GM12874 (cell line): ENCODE results near the gene USH2A.

Source experiments
- CTCF ChIP-seq: IDR thresholded peaks from 2 replicates; pipeline ENCODE4 v1.5.1; 2011; ENCODE audit warnings: low read depth, mild to moderate bottlenecking, control low read depth, low read length, moderate library complexity; ENCODE audit not compliant: insufficient read depth

USH2A gene

GRCh38 chr1:216028631-216029030 lies 394.6 kb downstream of the USH2A start:
- no peak for TF ChIP-seq CTCF

GRCh38 chr1:216024546-216024945 lies 398.7 kb downstream of the USH2A start:
- TF ChIP-seq CTCF: no peak

GRCh38 chr1:216020743-216021345 lies 402.4 kb downstream of the USH2A start:
- no peak for TF ChIP-seq CTCF

DNA sequence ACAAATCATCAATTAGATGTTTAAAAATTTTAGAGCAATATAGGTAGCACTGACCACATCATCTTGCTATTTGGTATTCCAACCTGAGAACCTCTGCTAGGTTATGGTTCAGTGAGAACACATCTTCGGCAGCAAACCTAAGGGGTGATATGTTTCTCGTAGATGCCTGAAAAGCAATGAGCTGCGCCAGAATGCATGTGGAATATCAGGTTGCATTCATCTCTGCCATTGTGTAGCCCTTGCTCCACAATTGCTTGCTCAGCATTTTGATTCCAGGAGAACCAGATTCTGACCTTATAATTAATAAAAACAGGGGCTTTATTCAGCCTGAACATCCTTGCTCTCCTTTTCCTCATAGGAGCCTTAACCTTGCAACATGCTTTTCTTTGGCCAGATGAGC lies 408.1 kb downstream of the USH2A start:
- no peak for TF ChIP-seq CTCF

DNA sequence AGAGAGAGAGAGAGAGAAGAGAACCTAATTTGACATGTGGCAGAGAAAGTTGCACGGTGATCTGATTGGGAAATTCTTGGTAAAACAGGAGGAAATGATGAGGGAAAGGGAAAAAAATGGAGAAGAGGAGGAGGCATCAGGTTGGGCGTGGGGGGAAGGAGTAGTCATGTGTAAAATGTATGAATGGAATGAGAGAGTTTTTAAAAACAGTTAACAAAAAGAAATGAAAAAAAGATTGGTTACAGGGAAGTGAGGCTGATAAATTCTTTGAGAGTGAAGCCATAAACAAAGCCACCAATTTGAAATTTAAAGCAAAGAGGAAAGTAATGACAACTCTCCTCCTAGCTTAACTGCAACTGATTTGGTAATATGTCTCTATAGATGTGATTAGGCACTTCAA lies 409.2 kb downstream of the USH2A start:
- no peak for TF ChIP-seq CTCF

GRCh38 chr1:216005916-216006315 lies 417.3 kb downstream of the USH2A start:
- TF ChIP-seq CTCF: no peak

GRCh38 chr1:215992620-215993019 lies 430.6 kb downstream of the USH2A start:
- TF ChIP-seq CTCF: peak; percentile 34; the same call in 1 of the 2 replicates
